ENCODE data around the gene HRC.
"Not testable (repeated sequence)": the region's sequence is repeated elsewhere in the genome, so short reads cannot be mapped to it uniquely, and the experiment has no call there.

The HRC gene

GRCh38 chr19:49126575-49126974, 28.6 kb downstream of the HRC start (continued):
- TF ChIP-seq TSHZ2 (CRISPR knock-in tag; IDR thresholded peaks at IDR 0.05) (no peak), ISL1 (CRISPR knock-in tag; IDR thresholded peaks at IDR 0.05) (no peak), TOX (CRISPR knock-in tag; IDR thresholded peaks at IDR 0.05; ENCODE audit: borderline replicate concordance) (no peak), OSR1 (CRISPR knock-in tag; IDR thresholded peaks at IDR 0.05) (no peak), ZFP3 (CRISPR knock-in tag; IDR thresholded peaks at IDR 0.05) (no peak), CSDC2 (CRISPR knock-in tag; IDR thresholded peaks at IDR 0.05) (no peak)

GRCh38 chr19:49125025-49125731, 30.0 kb downstream of the HRC start:
- no peak for ATAC-seq
- no peak for TF ChIP-seq ZNF8 (CRISPR knock-in tag; IDR thresholded peaks at IDR 0.05)
- TF ChIP-seq ESRRG (CRISPR knock-in tag; IDR thresholded peaks at IDR 0.05) = no peak
- no peak for TF ChIP-seq TCF4 (CRISPR knock-in tag; IDR thresholded peaks at IDR 0.05; ENCODE audit: borderline replicate concordance)
- TF ChIP-seq RARB (CRISPR knock-in tag; IDR thresholded peaks at IDR 0.05) = no peak
- no peak for TF ChIP-seq OSR1 (CRISPR knock-in tag; IDR thresholded peaks at IDR 0.05)
- no peak for TF ChIP-seq PPARA (CRISPR knock-in tag; IDR thresholded peaks at IDR 0.05; ENCODE audit: borderline replicate concordance)
- no peak for TF ChIP-seq ZFP30 (CRISPR knock-in tag; IDR thresholded peaks at IDR 0.05)
- no peak for TF ChIP-seq ZC3H10 (CRISPR knock-in tag; IDR thresholded peaks at IDR 0.05)
- TF ChIP-seq TOX (CRISPR knock-in tag; IDR thresholded peaks at IDR 0.05; ENCODE audit: borderline replicate concordance) = no peak
- no peak for TF ChIP-seq ARNTL (CRISPR knock-in tag; IDR thresholded peaks at IDR 0.05; ENCODE audit: borderline replicate concordance, low read depth)
- TF ChIP-seq, protein P1, sequence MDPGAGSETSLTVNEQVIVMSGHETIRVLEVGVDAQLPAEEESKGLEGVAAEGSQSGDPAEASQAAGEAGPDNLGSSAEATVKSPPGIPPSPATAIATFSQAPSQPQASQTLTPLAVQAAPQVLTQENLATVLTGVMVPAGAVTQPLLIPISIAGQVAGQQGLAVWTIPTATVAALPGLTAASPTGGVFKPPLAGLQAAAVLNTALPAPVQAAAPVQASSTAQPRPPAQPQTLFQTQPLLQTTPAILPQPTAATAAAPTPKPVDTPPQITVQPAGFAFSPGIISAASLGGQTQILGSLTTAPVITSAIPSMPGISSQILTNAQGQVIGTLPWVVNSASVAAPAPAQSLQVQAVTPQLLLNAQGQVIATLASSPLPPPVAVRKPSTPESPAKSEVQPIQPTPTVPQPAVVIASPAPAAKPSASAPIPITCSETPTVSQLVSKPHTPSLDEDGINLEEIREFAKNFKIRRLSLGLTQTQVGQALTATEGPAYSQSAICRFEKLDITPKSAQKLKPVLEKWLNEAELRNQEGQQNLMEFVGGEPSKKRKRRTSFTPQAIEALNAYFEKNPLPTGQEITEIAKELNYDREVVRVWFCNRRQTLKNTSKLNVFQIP (CRISPR knock-in tag; IDR thresholded peaks at IDR 0.05; ENCODE audit: borderline replicate concordance, low read depth) = no peak

DNA sequence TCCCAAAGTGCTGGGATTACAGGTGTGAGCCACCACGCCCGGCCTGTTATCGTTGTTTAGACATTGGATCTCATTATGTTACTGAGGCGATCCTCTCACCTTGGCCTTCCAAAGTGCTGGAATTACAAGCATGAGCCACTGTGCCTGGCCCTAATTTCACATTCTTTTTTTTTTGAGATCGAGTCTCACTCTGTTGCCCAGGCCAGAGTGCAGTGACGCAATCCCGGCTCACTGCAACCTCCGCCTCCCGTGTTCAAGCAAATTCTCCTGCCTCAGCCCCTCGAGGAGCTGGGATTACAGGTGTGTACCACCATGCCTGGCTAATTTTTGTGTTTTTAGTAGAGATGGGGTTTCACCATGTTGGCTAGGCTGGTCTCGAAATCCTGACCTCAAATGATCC, 31.9 kb downstream of the HRC start:
- ATAC-seq = not testable (repeated sequence)

GRCh38 chr19:49121841-49122240, 33.4 kb downstream of the HRC start:
- not testable (repeated sequence) for ATAC-seq

- TF ChIP-seq ZNF8 (CRISPR knock-in tag; IDR thresholded peaks at IDR 0.05) (no peak), PPARA (CRISPR knock-in tag; IDR thresholded peaks at IDR 0.05; ENCODE audit: borderline replicate concordance) (no peak), CSDC2 (CRISPR knock-in tag; IDR thresholded peaks at IDR 0.05) (no peak), ZNF70 (CRISPR knock-in tag; IDR thresholded peaks at IDR 0.05) (no peak), BACH2 (CRISPR knock-in tag; IDR thresholded peaks at IDR 0.05; ENCODE audit: borderline replicate concordance) (no peak), OSR1 (CRISPR knock-in tag; IDR thresholded peaks at IDR 0.05) (no peak), TCF4 (CRISPR knock-in tag; IDR thresholded peaks at IDR 0.05; ENCODE audit: borderline replicate concordance) (no peak), ARNTL (CRISPR knock-in tag; IDR thresholded peaks at IDR 0.05; ENCODE audit: borderline replicate concordance, low read depth) (no peak), ZFP30 (CRISPR knock-in tag; IDR thresholded peaks at IDR 0.05) (no peak), ISL1 (CRISPR knock-in tag; IDR thresholded peaks at IDR 0.05) (no peak), TSHZ2 (CRISPR knock-in tag; IDR thresholded peaks at IDR 0.05) (no peak), TOX (CRISPR knock-in tag; IDR thresholded peaks at IDR 0.05; ENCODE audit: borderline replicate concordance) (no peak), ZFP3 (CRISPR knock-in tag; IDR thresholded peaks at IDR 0.05) (no peak), ZC3H10 (CRISPR knock-in tag; IDR thresholded peaks at IDR 0.05) (no peak)
- TF ChIP-seq, protein P1 (CRISPR knock-in tag; IDR thresholded peaks at IDR 0.05; ENCODE audit: borderline replicate concordance, low read depth) = no peak
- TF ChIP-seq, protein P2, sequence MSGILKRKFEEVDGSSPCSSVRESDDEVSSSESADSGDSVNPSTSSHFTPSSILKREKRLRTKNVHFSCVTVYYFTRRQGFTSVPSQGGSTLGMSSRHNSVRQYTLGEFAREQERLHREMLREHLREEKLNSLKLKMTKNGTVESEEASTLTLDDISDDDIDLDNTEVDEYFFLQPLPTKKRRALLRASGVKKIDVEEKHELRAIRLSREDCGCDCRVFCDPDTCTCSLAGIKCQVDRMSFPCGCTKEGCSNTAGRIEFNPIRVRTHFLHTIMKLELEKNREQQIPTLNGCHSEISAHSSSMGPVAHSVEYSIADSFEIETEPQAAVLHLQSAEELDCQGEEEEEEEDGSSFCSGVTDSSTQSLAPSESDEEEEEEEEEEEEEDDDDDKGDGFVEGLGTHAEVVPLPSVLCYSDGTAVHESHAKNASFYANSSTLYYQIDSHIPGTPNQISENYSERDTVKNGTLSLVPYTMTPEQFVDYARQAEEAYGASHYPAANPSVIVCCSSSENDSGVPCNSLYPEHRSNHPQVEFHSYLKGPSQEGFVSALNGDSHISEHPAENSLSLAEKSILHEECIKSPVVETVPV (CRISPR knock-in tag; IDR thresholded peaks at IDR 0.05) = no peak
- ATAC-seq = no peak
These were observed 34.3 kb downstream of the HRC start for GRCh38 chr19:49120868-49121267.
